Stomach (tissue), 9 donors: ENCODE measurements around the gene NDFIP1. TPM values are rescaled to one million over a fixed set of nuclear protein-coding genes. Genes with fewer than 3 reads are reported as not detected.
"Not testable (repeated sequence)": the region's sequence is repeated elsewhere in the genome, so short reads cannot be mapped to it uniquely, and the experiment has no call there.

Source experiments
- DNase-seq, 2 donors: peaks; one replicate each; pipeline versions ENCODE4 v3.0.0 to v3.0.0-alpha.2; 2013 to 2019
- H3K27ac ChIP-seq, 5 donors: fragments of 200-600 bp in 4 of 5; sonication (generic) in 4 of 5; one replicate each; pipeline ENCODE4 v1.5.1; 2013 to 2019; ENCODE audit warnings: mild to moderate bottlenecking in 1 of 5, moderate library complexity in 1 of 5
- H3K27me3 ChIP-seq, 3 donors: fragments of 200-600 bp; sonication (generic); one replicate each; pipeline ENCODE4 v1.5.1; 2017 to 2019; ENCODE audit warnings: mixed run types in 1 of 3
- H3K36me3 ChIP-seq, 4 donors: fragments of 200-600 bp; sonication (generic); 1 replicate in 3 of 4; 2 replicates in 1 of 4; pipeline ENCODE4 v1.5.1; 2016 to 2019
- H3K4me1 ChIP-seq, 4 donors: fragments of 200-600 bp; sonication (generic); one replicate each; pipeline ENCODE4 v1.5.1; 2016 to 2019
- H3K4me3 ChIP-seq, 4 donors: fragments of 200-600 bp; sonication (generic) in 3 of 4; one replicate each; pipeline ENCODE4 v1.5.1; 2016 to 2019; ENCODE audit warnings: mild to moderate bottlenecking in 1 of 4
- H3K9me3 ChIP-seq, 4 donors: fragments of 200-600 bp; sonication (generic); one replicate each; pipeline ENCODE4 v1.5.1; 2016 to 2019
- EP300 ChIP-seq: sonication (generic); formaldehyde crosslinking; IDR thresholded peaks from one replicate; pipeline ENCODE4 v1.6.1; 2017; ENCODE audit warnings: antibody characterized with exemption
- POLR2A ChIP-seq, 4 donors: fragments of 450-650 bp; IDR thresholded peaks; one replicate each; pipeline ENCODE4 v1.6.1; 2016; ENCODE audit warnings: antibody characterized with exemption in 4 of 4, control low read depth in 2 of 4, mild to moderate bottlenecking in 1 of 4, moderate library complexity in 1 of 4
- POLR2AphosphoS5 ChIP-seq, 3 donors: sonication (generic); formaldehyde crosslinking; IDR thresholded peaks; one replicate each; pipeline ENCODE4 v1.6.1; 2016; ENCODE audit warnings: antibody characterized with exemption in 3 of 3
- WGBS, 5 donors: extraction: QIAGEN DNeasy Blood & Tissue Kit in 3 of 5; methylation state at CpG; one replicate each; pipeline versions ENCODE4 v1.1.5 to v1.1.7; 2013 to 2018; 5-methylcytosine and 5-hydroxymethylcytosine counted together
- intact Hi-C: fragments of 100-400 bp; cut with DNase I; formaldehyde crosslinking; loops from one replicate; pipeline ENCODE4 v1.15.1; 2023; ENCODE audit warnings: low total_unique reads
- polyA plus RNA-seq, 3 donors: library from polyadenylated mRNA; stranded (reverse); fragments of 200-250 nt; gene quantifications; one replicate each; pipeline ENCODE4 v1.2.3, GENCODE V29; 2013
- total RNA-seq, 5 donors: library from RNA; depleted of rRNA; stranded (reverse); fragments of >200 nt; gene quantifications; one replicate each; pipeline versions ENCODE4 v1.1.0 to v1.2.3, GENCODE V29; 2014 to 2016
- TF ChIP-seq, protein P1 (sequence below), 7 experiments: fragments of 450-650 bp in 4 of 7; fragments of 200-600 bp in 3 of 7; sonication (generic) in 3 of 7; IDR thresholded peaks; one replicate each; pipeline ENCODE4 v1.5.1; 2016 to 2019; ENCODE audit warnings: antibody characterized with exemption in 7 of 7, control low read depth in 2 of 7, mild to moderate bottlenecking in 1 of 7
- donor health status: healthy with polysubstance abuse.
- donor health status: Bipolar disorder and iron deficiency.
- donor health status: healthy.

Gene NDFIP1
- total and polyA plus RNA-seq, 8 donors, result 20.2 to 123 (median 27.5) TPM

DNA sequence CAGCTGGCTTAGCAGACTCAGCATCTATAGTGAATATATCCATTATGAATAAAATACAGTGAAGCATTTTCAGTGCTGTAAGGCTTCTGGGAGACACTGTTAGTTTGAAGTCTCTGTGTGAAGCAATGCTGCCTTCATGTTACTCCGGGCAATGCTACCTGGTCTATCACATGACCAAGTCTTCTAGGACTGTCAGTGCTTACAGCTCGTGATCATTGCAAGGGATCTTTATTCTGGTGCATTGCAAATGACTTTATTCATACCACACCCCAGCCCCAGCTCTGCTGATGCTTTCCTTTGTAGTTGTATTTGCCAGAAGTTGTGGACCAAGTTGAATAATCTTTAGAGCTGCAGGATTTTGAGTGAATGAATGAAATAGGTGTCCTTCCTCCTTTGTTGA lies 21.9 kb upstream of the NDFIP1 start:
- 70 to 86% (median 85%) methylated on average over 2 of the region's 2 CpGs for WGBS, 5 donors
- H3K4me1 ChIP-seq, result no peaks in the 10 kb centered on the region
- no peak overlapping the region for H3K27ac ChIP-seq
- no peak overlapping the region for H3K4me3 ChIP-seq
- TF ChIP-seq, protein P1, sequence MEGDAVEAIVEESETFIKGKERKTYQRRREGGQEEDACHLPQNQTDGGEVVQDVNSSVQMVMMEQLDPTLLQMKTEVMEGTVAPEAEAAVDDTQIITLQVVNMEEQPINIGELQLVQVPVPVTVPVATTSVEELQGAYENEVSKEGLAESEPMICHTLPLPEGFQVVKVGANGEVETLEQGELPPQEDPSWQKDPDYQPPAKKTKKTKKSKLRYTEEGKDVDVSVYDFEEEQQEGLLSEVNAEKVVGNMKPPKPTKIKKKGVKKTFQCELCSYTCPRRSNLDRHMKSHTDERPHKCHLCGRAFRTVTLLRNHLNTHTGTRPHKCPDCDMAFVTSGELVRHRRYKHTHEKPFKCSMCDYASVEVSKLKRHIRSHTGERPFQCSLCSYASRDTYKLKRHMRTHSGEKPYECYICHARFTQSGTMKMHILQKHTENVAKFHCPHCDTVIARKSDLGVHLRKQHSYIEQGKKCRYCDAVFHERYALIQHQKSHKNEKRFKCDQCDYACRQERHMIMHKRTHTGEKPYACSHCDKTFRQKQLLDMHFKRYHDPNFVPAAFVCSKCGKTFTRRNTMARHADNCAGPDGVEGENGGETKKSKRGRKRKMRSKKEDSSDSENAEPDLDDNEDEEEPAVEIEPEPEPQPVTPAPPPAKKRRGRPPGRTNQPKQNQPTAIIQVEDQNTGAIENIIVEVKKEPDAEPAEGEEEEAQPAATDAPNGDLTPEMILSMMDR (IDR thresholded peaks at IDR 0.05), result no peak
- TF ChIP-seq POLR2AphosphoS5 (IDR thresholded peaks at IDR 0.05), result no peak
- no peak for TF ChIP-seq POLR2A (IDR thresholded peaks at IDR 0.05)
- TF ChIP-seq EP300, result no peak
- H3K36me3 ChIP-seq, result no peaks in the 10 kb centered on the region
- H3K9me3 ChIP-seq, result no peaks in the 10 kb centered on the region
- intact Hi-C loops, result no loop called here
- DNase-seq, result no peak
- peaks cover 0 to 9% (median 0%) of the 10 kb centered on the region in 3 donors for H3K27me3 ChIP-seq

DNA sequence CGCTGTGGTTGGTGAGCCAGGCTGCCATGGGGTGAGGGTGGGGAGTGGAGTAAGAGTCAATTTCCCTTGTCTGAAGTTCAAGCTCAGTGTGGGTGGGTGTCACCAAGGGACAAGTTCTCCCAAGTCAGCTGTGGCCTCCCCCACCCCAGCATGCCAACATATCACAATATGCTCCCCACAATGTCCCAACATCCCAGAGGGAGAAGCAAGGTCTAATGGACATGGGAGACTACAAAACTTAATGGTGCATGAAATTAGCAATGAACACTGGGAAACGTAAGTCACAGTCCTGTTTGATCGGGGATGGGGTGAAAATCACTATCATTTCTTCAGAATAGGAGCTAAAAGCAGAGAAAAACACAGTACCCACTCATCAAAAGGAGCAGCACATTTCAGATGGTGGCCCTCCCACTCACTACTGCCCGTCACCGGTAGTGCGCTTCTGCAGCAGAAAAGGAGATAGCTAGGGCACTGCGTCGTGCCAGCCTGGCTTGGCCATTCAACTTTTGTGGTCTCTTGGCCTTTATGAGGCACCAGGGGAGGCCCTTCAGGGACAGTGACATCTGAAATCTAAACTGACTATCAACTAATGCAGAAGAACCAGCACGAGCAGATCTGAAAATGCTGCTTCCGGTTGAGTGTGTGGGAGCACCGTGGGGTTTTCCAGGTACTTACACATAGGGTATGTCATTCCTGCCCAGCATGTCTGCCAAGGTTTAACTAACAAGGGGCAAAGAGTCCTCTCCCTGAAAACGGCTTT lies 20.5 kb upstream of the NDFIP1 start:
- H3K27me3 ChIP-seq, result peaks cover 0 to 9% (median 0%) of the 10 kb centered on the region in 3 donors
- intact Hi-C loops, result no loop called here
- H3K4me1 ChIP-seq, result no peaks in the 10 kb centered on the region
- H3K36me3 ChIP-seq, result no peaks in the 10 kb centered on the region
- no peak overlapping the region for H3K27ac ChIP-seq
- DNase-seq, result no peak
- TF ChIP-seq POLR2AphosphoS5 (IDR thresholded peaks at IDR 0.05) (no peak), EP300 (no peak), POLR2A (IDR thresholded peaks at IDR 0.05) (no peak)
- TF ChIP-seq, protein P1 (IDR thresholded peaks at IDR 0.05), result no peak
- H3K4me3 ChIP-seq, result no peak overlapping the region
- no peaks in the 10 kb centered on the region for H3K9me3 ChIP-seq
- WGBS, 5 donors, result 86 to 92% (median 90%) methylated on average over 10 to 12 of the region's 12 CpGs

DNA sequence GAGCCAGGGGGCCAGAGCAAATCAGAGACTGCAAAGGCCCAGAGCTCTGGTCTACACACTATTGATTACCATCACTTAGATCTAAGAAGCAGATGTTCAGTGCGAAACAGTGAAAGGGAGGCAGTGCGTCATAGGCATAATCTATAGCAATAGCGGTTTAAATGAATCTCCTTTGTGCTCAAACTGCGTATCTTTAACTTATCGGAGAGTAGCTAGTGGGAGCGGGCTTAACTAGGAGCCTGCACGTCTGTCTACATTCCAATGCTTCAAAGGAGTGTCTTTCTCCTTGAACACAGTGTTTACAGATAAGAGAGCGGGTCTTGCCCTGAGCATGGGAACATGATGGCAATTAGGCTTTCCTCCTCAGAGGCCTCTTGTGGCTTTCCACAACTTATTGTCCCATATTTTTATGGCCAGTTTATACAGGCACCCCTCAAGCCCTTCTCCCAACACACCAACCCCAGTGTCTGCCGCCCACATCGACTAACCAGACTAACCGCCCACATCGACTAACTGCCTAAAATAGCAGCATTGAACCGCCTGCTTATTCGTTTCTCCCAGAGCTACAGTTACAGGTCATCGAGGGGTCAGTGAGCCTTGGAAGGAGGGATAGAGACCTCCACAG lies 19.6 kb upstream of the NDFIP1 start:
- H3K27ac ChIP-seq, H3K36me3 ChIP-seq, H3K4me3 ChIP-seq, H3K9me3 ChIP-seq, intact Hi-C loops, H3K27me3 ChIP-seq, H3K4me1 ChIP-seq: not testable (repeated sequence)
- WGBS, 5 donors, result 29 to 60% (median 43%) methylated on average over 15 of the region's 15 CpGs
- peak in 1 of 2 donors; percentile 26 for DNase-seq

DNA sequence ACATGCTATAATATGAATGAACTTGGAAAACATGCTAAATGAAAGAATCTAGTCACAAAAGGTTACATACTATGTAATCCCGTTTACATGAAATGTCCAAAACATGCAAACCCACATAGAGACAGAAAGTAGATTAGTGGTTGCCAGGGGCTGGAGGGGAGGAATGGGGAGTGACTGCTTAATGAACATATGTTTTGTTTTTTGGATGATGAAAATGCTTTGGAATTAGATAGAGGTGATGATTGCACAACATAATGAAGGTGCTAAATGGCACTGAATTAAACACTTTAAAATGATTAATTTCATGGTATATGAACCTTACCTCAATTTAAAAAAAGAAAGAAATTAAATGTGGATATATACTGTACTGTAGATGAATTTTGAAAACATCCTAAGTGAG lies 17.6 kb upstream of the NDFIP1 start:
- TF ChIP-seq, protein P1 (IDR thresholded peaks at IDR 0.05), result no peak
- TF ChIP-seq POLR2AphosphoS5 (IDR thresholded peaks at IDR 0.05) (no peak), POLR2A (IDR thresholded peaks at IDR 0.05) (no peak), EP300 (no peak)
- Histone ChIP-seq H3K4me3 (no peak overlapping the region), H3K27ac (no peak overlapping the region), H3K27me3 (peaks cover 0 to 9% (median 0%) of the 10 kb centered on the region in 3 donors), H3K4me1 (no peaks in the 10 kb centered on the region), H3K36me3 (no peaks in the 10 kb centered on the region), H3K9me3 (no peaks in the 10 kb centered on the region)
- WGBS, 5 donors, result 41 to 87% (median 81%) methylated on average over 1 of the region's 1 CpG
- intact Hi-C loops, result no loop called here
- DNase-seq, result no peak

DNA sequence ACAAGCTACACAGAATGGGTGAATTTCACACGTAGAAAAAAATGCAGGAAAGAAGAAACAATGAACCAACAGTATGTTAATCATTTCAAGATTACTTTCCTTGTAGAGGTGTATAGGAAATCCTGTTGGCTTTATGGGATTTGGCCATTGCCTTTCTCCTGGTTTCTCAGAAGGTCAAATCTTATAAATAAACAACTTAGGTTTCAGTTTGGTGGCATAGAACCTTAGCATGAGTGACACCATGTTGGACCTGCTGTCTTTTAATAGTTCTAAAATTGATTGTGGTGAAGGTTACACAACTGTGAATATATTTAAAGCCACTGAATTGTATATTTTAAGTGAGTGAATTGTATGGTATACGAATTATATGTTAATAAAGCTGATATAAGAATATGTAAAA lies 16.7 kb upstream of the NDFIP1 start:
- Histone ChIP-seq H3K4me3 (no peak overlapping the region), H3K27ac (no peak overlapping the region), H3K36me3 (no peaks in the 10 kb centered on the region), H3K27me3 (peaks cover 0 to 9% (median 0%) of the 10 kb centered on the region in 3 donors), H3K4me1 (no peaks in the 10 kb centered on the region), H3K9me3 (no peaks in the 10 kb centered on the region)
- DNase-seq, result no peak
- WGBS, 5 donors, result 22 to 65% (median 44%) methylated on average over 2 of the region's 2 CpGs
- no peak for TF ChIP-seq EP300
- no peak for TF ChIP-seq POLR2AphosphoS5 (IDR thresholded peaks at IDR 0.05)
- no peak for TF ChIP-seq POLR2A (IDR thresholded peaks at IDR 0.05)
- TF ChIP-seq, protein P1 (IDR thresholded peaks at IDR 0.05), result no peak
- intact Hi-C loops, result no loop called here
